ENCODE results near the gene ZNF677. TPM values are rescaled to one million over a fixed set of nuclear protein-coding genes. Genes with fewer than 3 reads are reported as not detected.

Gene ZNF677
- total RNA-seq, 2 experiments from 2014 or later, result 8.3 to 8.7 TPM

Other genes starting within 250 kb of the ZNF677 start
- not detected for gene ERVV-1, start 241.0 kb downstream of the ZNF677 start, total RNA-seq
- not detected for gene ERVV-2, start 210.1 kb downstream of the ZNF677 start, total RNA-seq
- gene ZNF160, start 151.5 kb downstream of the ZNF677 start, total RNA-seq, result 10 to 100 TPM; 48.0 to 50.0 TPM
- gene ZNF415, start 122.0 kb downstream of the ZNF677 start, total RNA-seq, result 1 to 10 TPM; 3.1 to 3.7 TPM
- 1 to 10 TPM; 6.6 to 8.2 TPM for gene ZNF347, start 95.8 kb downstream of the ZNF677 start, total RNA-seq
- 1 to 10 TPM; 7.5 to 9.3 TPM for gene ZNF665, start 61.5 kb downstream of the ZNF677 start, total RNA-seq
- gene VN1R2, start 3.4 kb upstream of the ZNF677 start, total RNA-seq, result not detected
- gene VN1R4, start 12.8 kb upstream of the ZNF677 start, total RNA-seq, result not detected
- 1 to 10 TPM; 5.5 to 5.6 TPM for gene ZNF845, start 78.9 kb upstream of the ZNF677 start, total RNA-seq
- 10 to 100 TPM; 23.2 to 26.0 TPM for gene ZNF525, start 110.8 kb upstream of the ZNF677 start, total RNA-seq
- 10 to 100 TPM; 11.1 to 11.7 TPM for gene ZNF765, start 140.3 kb upstream of the ZNF677 start, total RNA-seq
- gene ZNF761, start 177.1 kb upstream of the ZNF677 start, total RNA-seq, result 10 to 100 TPM; 14.0 to 14.1 TPM
- gene ZNF813, start 212.9 kb upstream of the ZNF677 start, total RNA-seq, result 1 to 10 TPM; 6.0 to 7.8 TPM

Measured in activated CD8-positive, alpha-beta T cell treated with anti-CD3 and anti-CD28 coated beads for 36 hours (primary cell).